ENCODE data around the gene ERFL.
"Not testable (repeated sequence)": the region's sequence is repeated elsewhere in the genome, so short reads cannot be mapped to it uniquely, and the experiment has no call there.

DNA sequence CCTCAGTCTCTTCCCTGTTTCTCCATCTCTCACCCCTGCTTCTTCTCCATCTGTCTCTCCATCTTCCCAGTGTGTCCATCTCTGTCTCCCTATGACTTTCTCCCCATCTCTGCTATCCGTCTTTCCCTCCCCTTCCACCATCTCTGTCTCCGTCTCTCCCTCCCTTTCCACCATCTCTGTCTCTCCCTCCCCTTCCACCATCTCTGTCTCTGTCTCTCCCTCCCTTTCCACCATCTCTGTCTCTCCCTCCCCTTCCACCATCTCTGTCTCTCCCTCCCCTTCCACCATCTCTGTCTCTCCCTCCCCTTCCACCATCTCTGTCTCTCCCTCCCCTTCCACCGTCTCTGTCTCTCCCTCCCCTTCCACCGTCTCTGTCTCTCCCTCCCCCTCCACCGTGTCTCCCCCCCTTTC is 13.8 kb downstream of the ERFL start:
- TF ChIP-seq POLR2AphosphoS5 (IDR thresholded peaks at IDR 0.05; ENCODE audit: insufficient read depth in 1 of 2, low read depth in 1 of 2) = not testable (repeated sequence)
- TF ChIP-seq, protein P1, sequence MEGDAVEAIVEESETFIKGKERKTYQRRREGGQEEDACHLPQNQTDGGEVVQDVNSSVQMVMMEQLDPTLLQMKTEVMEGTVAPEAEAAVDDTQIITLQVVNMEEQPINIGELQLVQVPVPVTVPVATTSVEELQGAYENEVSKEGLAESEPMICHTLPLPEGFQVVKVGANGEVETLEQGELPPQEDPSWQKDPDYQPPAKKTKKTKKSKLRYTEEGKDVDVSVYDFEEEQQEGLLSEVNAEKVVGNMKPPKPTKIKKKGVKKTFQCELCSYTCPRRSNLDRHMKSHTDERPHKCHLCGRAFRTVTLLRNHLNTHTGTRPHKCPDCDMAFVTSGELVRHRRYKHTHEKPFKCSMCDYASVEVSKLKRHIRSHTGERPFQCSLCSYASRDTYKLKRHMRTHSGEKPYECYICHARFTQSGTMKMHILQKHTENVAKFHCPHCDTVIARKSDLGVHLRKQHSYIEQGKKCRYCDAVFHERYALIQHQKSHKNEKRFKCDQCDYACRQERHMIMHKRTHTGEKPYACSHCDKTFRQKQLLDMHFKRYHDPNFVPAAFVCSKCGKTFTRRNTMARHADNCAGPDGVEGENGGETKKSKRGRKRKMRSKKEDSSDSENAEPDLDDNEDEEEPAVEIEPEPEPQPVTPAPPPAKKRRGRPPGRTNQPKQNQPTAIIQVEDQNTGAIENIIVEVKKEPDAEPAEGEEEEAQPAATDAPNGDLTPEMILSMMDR (IDR thresholded peaks at IDR 0.05) = not testable (repeated sequence)
